H1 (cell line): ENCODE measurements around the gene ASB13. TPM values are rescaled to one million over a fixed set of nuclear protein-coding genes. Genes with fewer than 3 reads are reported as not detected.

Experiments
- CTCF ChIA-PET: fragments of 300-600 bp; sonication (Branson Sonifier 250); formaldehyde crosslinking; loops from one replicate; lab custom pipeline; 2021; ENCODE audit not compliant: partially characterized antibody; lab: Charles Lee
- POLR2A ChIA-PET: fragments of 300-600 bp; sonication (Branson Sonifier 250); formaldehyde crosslinking; loops from one replicate; lab custom pipeline; 2021; ENCODE audit warnings: inconsistent platforms; ENCODE audit not compliant: partially characterized antibody; lab: Charles Lee
- DNase-seq, 2 experiments: peaks; one replicate each; pipeline versions ENCODE4 v3.0.0 to v3.0.0-alpha.2; 2010 to 2022; ENCODE audit warnings: low spot score in 2 of 2, low read depth in 1 of 2, mixed read lengths in 1 of 2
- FAIRE-seq: peaks from 2 replicates; lab custom pipeline; 2011; peaks lifted over from hg19 to GRCh38; lab: Jason Lieb, UNC
- H2AFZ ChIP-seq: 2 replicates; pipeline ENCODE4 v1.8.1; 2012; ENCODE audit warnings: low read length, inconsistent platforms
- H2AK5ac ChIP-seq: 2 replicates; pipeline ENCODE4 v1.6.1; 2013; ENCODE audit warnings: low read depth, low read length
- H2BK120ac ChIP-seq: replicated peaks from 2 replicates; pipeline ENCODE3; 2013; ENCODE audit warnings: low read depth, low read length, inconsistent platforms
- H2BK12ac ChIP-seq: 2 replicates; pipeline ENCODE4 v1.6.1; 2013; ENCODE audit warnings: low read depth, low read length
- H2BK15ac ChIP-seq: 2 replicates; pipeline ENCODE4 v1.6.1; 2013; ENCODE audit warnings: low read length
- H2BK20ac ChIP-seq: 2 replicates; pipeline ENCODE4 v1.6.1; 2013; ENCODE audit warnings: low read length
- H2BK5ac ChIP-seq: 2 replicates; pipeline ENCODE4 v1.6.1; 2013; ENCODE audit warnings: low read depth, low read length
- H3K14ac ChIP-seq: 2 replicates; pipeline ENCODE4 v1.6.1; 2013; ENCODE audit warnings: inconsistent platforms; ENCODE audit not compliant: insufficient read length
- H3K18ac ChIP-seq: 2 replicates; pipeline ENCODE4 v1.6.1; 2013; ENCODE audit warnings: low read length; ENCODE audit errors: extremely low read depth
- H3K23ac ChIP-seq: 2 replicates; pipeline ENCODE4 v1.6.1; 2013; ENCODE audit warnings: inconsistent platforms; ENCODE audit not compliant: insufficient read length
- H3K23me2 ChIP-seq: 2 replicates; pipeline ENCODE4 v1.6.1; 2013; ENCODE audit warnings: low read depth, low read length
- H3K27ac ChIP-seq: 2 replicates; pipeline ENCODE4 v1.6.1; 2011; ENCODE audit warnings: low read depth, low read length, inconsistent platforms
- H3K27me3 ChIP-seq, 4 experiments: replicated peaks in 1 of 4; 1 replicate in 1 of 4; 2 replicates in 3 of 4; pipeline versions ENCODE4 v1.6.1 to v1.8.1; 2011 to 2013; ENCODE audit warnings: low read length in 3 of 4, mild to moderate bottlenecking in 3 of 4, inconsistent platforms in 2 of 4, mixed read lengths in 2 of 4, moderate library complexity in 1 of 4; ENCODE audit not compliant: control insufficient read depth in 3 of 4, insufficient read depth in 3 of 4; ENCODE audit errors: extremely low read depth in 1 of 4
- H3K36me3 ChIP-seq, 4 experiments: 2 replicates each; pipeline versions ENCODE4 v1.6.1 to v1.8.1; 2011 to 2013; ENCODE audit warnings: mild to moderate bottlenecking in 4 of 4, low read length in 3 of 4, moderate library complexity in 2 of 4, control low read depth in 1 of 4, inconsistent platforms in 1 of 4; ENCODE audit not compliant: insufficient read depth in 4 of 4, control insufficient read depth in 2 of 4
- H3K4ac ChIP-seq: replicated peaks from 2 replicates; pipeline ENCODE3; 2013; ENCODE audit warnings: low read length, low read depth, mixed read lengths, inconsistent platforms; ENCODE audit not compliant: insufficient read length
- H3K4me1 ChIP-seq, 4 experiments: replicated peaks in 1 of 4; 1 replicate in 1 of 4; 2 replicates in 3 of 4; pipeline versions ENCODE4 v1.6.1 to v1.8.1; 2011 to 2013; ENCODE audit warnings: low read length in 3 of 4, inconsistent platforms in 2 of 4, mixed read lengths in 1 of 4; ENCODE audit not compliant: insufficient read depth in 4 of 4, control insufficient read depth in 3 of 4
- H3K4me2 ChIP-seq, 2 experiments: 2 replicates each; pipeline versions ENCODE4 v1.6.1 to v1.8.1; 2011 to 2013; ENCODE audit warnings: low read depth in 2 of 2, low read length in 2 of 2, control low read depth in 1 of 2, inconsistent platforms in 1 of 2, mild to moderate bottlenecking in 1 of 2; ENCODE audit not compliant: insufficient read depth in 1 of 2
- H3K4me3 ChIP-seq, 4 experiments: fragments of 200-600, 300-600 bp in 1 of 4; sonication (generic), shearing (Covaris generic), sonication (Bioruptor Twin) in 1 of 4; 2 replicates each; pipeline versions ENCODE4 v1.5.1 to v1.8.1; 2011 to 2016; ENCODE audit warnings: low read length in 4 of 4, low read depth in 3 of 4, control low read depth in 2 of 4, inconsistent platforms in 2 of 4, mild to moderate bottlenecking in 2 of 4, mixed read lengths in 1 of 4, moderate library complexity in 1 of 4; ENCODE audit not compliant: insufficient read depth in 2 of 4; ENCODE audit errors: extremely low read depth in 1 of 4
- H3K56ac ChIP-seq: replicated peaks from 2 replicates; pipeline ENCODE3; 2013; ENCODE audit warnings: low read depth, mild to moderate bottlenecking, mixed read lengths, low read length, inconsistent platforms; ENCODE audit not compliant: insufficient read length
- H3K79me1 ChIP-seq: 2 replicates; pipeline ENCODE4 v1.6.1; 2013; ENCODE audit warnings: low read depth, low read length, control low read depth
- H3K79me2 ChIP-seq, 2 experiments: 2 replicates each; pipeline versions ENCODE4 v1.6.1 to v1.8.1; 2012 to 2013; ENCODE audit warnings: low read length in 2 of 2, mild to moderate bottlenecking in 2 of 2, inconsistent platforms in 1 of 2; ENCODE audit not compliant: insufficient read depth in 2 of 2, control insufficient read depth in 1 of 2
- H3K9ac ChIP-seq, 4 experiments: replicated peaks in 1 of 4; 1 replicate in 1 of 4; 2 replicates in 3 of 4; pipeline versions ENCODE4 v1.6.1 to v1.8.1; 2011 to 2013; ENCODE audit warnings: low read depth in 3 of 4, low read length in 3 of 4, control low read depth in 2 of 4, mild to moderate bottlenecking in 2 of 4, moderate library complexity in 2 of 4, inconsistent platforms in 1 of 4; ENCODE audit errors: extremely low read depth in 1 of 4
- H3K9me3 ChIP-seq, 2 experiments: 2 replicates each; pipeline versions ENCODE4 v1.6.1 to v1.8.1; 2012 to 2013; ENCODE audit warnings: mild to moderate bottlenecking in 2 of 2, moderate library complexity in 2 of 2, control low read depth in 1 of 2, inconsistent platforms in 1 of 2, low read depth in 1 of 2, low read length in 1 of 2, mixed read lengths in 1 of 2; ENCODE audit not compliant: insufficient read depth in 2 of 2
- H4K20me1 ChIP-seq, 2 experiments: replicated peaks in 1 of 2; 2 replicates each; pipeline versions ENCODE3 to v1.8.1; 2011 to 2013; ENCODE audit warnings: inconsistent platforms in 2 of 2, low read length in 2 of 2, mild to moderate bottlenecking in 1 of 2; ENCODE audit not compliant: insufficient read depth in 2 of 2, control insufficient read depth in 1 of 2
- H4K5ac ChIP-seq: 2 replicates; pipeline ENCODE4 v1.6.1; 2013; ENCODE audit warnings: low read length, low read depth, mixed read lengths, inconsistent platforms; ENCODE audit not compliant: insufficient read length
- H4K8ac ChIP-seq: 2 replicates; pipeline ENCODE4 v1.8.0; 2013; ENCODE audit warnings: mild to moderate bottlenecking, moderate library complexity, low read length, inconsistent platforms; ENCODE audit not compliant: insufficient read depth; ENCODE audit errors: extremely low read depth
- H4K91ac ChIP-seq: replicated peaks from 2 replicates; pipeline ENCODE3; 2013; ENCODE audit warnings: low read length, mixed read lengths, inconsistent platforms; ENCODE audit not compliant: insufficient read length
- EP300 ChIP-seq, 2 experiments: IDR thresholded peaks; 1 replicate in 1 of 2; 2 replicates in 1 of 2; pipeline ENCODE4 v1.6.1; 2011 to 2012; ENCODE audit warnings: low read depth in 2 of 2, low read length in 2 of 2, mild to moderate bottlenecking in 2 of 2, borderline replicate concordance in 1 of 2, inconsistent platforms in 1 of 2, moderate library complexity in 1 of 2
- HDAC6 ChIP-seq: IDR thresholded peaks from one replicate; pipeline ENCODE4 v1.7.1; 2012; ENCODE audit warnings: low read depth, mild to moderate bottlenecking, inconsistent platforms, low read length, moderate library complexity
- PHF8 ChIP-seq: fragments of 200-600 bp; sonication (generic); conservative IDR thresholded peaks from 2 replicates; pipeline ENCODE4 v1.7.1; 2012; ENCODE audit warnings: low read depth, mild to moderate bottlenecking, inconsistent platforms, low read length, moderate library complexity
- POU5F1 ChIP-seq: IDR thresholded peaks from 2 replicates; pipeline ENCODE4 v1.6.1; 2011; ENCODE audit warnings: low read depth, mild to moderate bottlenecking, low read length, moderate library complexity
- RAD21 ChIP-seq, 2 experiments: IDR thresholded peaks in 1 of 2; conservative IDR thresholded peaks in 1 of 2; 2 replicates each; pipeline ENCODE4 v1.6.1; 2011; ENCODE audit warnings: low read depth in 2 of 2, low read length in 2 of 2, improper control_type of control experiment in 1 of 2, inconsistent platforms in 1 of 2, mild to moderate bottlenecking in 1 of 2, moderate library complexity in 1 of 2
- RBBP5 ChIP-seq: IDR thresholded peaks from 2 replicates; pipeline ENCODE4 v1.7.1; 2012; ENCODE audit warnings: low read depth, mild to moderate bottlenecking, inconsistent platforms, low read length, moderate library complexity, borderline replicate concordance
- SAP30 ChIP-seq: fragments of 300-600 bp; sonication (generic); IDR thresholded peaks from 2 replicates; pipeline ENCODE4 v1.7.1; 2012; ENCODE audit warnings: low read length, moderate library complexity, mild to moderate bottlenecking, inconsistent platforms; ENCODE audit not compliant: insufficient read depth, insufficient replicate concordance
- SIRT6 ChIP-seq: IDR thresholded peaks from one replicate; pipeline ENCODE4 v1.7.1; 2012; ENCODE audit warnings: low read length, inconsistent platforms
- SP2 ChIP-seq: IDR thresholded peaks from 2 replicates; pipeline ENCODE4 v1.6.1; 2012; ENCODE audit warnings: mild to moderate bottlenecking, low read length, inconsistent platforms
- SUZ12 ChIP-seq: fragments of 200-600 bp; sonication (generic); IDR thresholded peaks from 2 replicates; pipeline ENCODE4 v1.6.1; 2012; ENCODE audit warnings: mild to moderate bottlenecking, inconsistent platforms, low read length, moderate library complexity, mixed read lengths
- TAF7 ChIP-seq: optimal IDR thresholded peaks from 2 replicates; pipeline ENCODE3; 2011; ENCODE audit warnings: low read depth, mild to moderate bottlenecking, inconsistent platforms, low read length, moderate library complexity, borderline replicate concordance
- YY1 ChIP-seq: IDR thresholded peaks from 2 replicates; pipeline ENCODE4 v1.6.1; 2011; ENCODE audit warnings: low read depth, mild to moderate bottlenecking, low read length
- ZNF274 ChIP-seq: IDR thresholded peaks from 2 replicates; pipeline ENCODE4 v1.7.0; 2012; ENCODE audit warnings: low read length, borderline replicate concordance; ENCODE audit errors: extremely low read depth
- WGBS, 2 experiments: shearing (Covaris generic) in 1 of 2; methylation state at CpG; one replicate each; pipeline versions ENCODE4 v1.1.6 to v1.1.7; 2013 to 2015; ENCODE audit warnings: low lambda C conversion rate in 2 of 2, mixed read lengths in 2 of 2, inconsistent platforms in 1 of 2, low coverage in 1 of 2, missing lambda C conversion rate in 1 of 2; ENCODE audit not compliant: insufficient replicate concordance in 2 of 2, insufficient coverage in 1 of 2, insufficient read length in 1 of 2; ENCODE audit errors: extremely low coverage in 1 of 2, missing lambda C conversion rate in 1 of 2; 5-methylcytosine and 5-hydroxymethylcytosine counted together
- polyA plus RNA-seq, 7 experiments: library from polyadenylated mRNA; depleted of rRNA in 3 of 7; stranded (reverse) in 5 of 7; unstranded in 2 of 7; fragments of >200 nt in 5 of 7; fragments of 200-250 nt in 2 of 7; gene quantifications; 1 replicate in 5 of 7; 2 replicates in 1 of 7; 4 replicates in 1 of 7; pipeline versions ENCODE4 v1.2.1 to v1.2.3, GENCODE V29; 2011 to 2013; ENCODE audit warnings: missing spikeins in 2 of 7, mixed read lengths in 2 of 7
- total RNA-seq: library from RNA; stranded (reverse); fragmentation: NEBNext Ultra II Directional; extraction: Animal tissue kit (Norgen Biotek cat#: 25700); gene quantifications from 2 replicates; pipeline ENCODE4 v1.2.1, GENCODE V29; 2021
- TF ChIP-seq, protein P1 (sequence below): IDR thresholded peaks from 2 replicates; pipeline ENCODE4 v1.6.1; 2012; ENCODE audit warnings: inconsistent platforms

The ASB13 gene
- total and polyA plus RNA-seq, 2 of the 8 experiments (the other 6 are each of a cell fraction or from before 2014, with no cell fraction given): 12.3 to 20.2 TPM

DNA sequence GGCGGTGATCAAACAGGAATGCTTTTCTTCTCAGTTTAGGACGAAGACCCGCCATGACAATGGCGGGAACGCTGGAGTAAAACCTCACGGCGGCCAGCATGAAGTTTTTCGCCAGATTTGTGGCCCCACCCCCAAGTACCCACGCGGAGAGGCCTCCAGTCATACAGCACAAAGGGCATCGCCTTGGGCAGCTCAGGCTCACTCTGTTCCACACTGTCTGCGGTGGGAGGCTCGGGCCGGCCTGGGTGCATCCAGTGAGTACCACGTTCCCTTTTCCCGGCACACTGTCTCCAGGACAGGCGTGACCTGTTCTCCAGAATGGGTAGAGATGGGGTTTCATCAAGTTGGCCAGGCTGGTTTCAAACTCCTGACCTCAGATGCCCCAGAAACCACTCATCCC is 27.3 kb downstream of the ASB13 start:
- H3K4ac ChIP-seq: no peak overlapping the region
- no peak overlapping the region for H3K18ac ChIP-seq
- no peak overlapping the region for H2BK15ac ChIP-seq
- no peaks in the 10 kb centered on the region for H3K9me3 ChIP-seq
- no peak overlapping the region for H2BK120ac ChIP-seq
- no peak overlapping the region for H3K27ac ChIP-seq
- H4K20me1 ChIP-seq: no peaks in the 10 kb centered on the region
- H2AFZ ChIP-seq: no peak overlapping the region
- no peak overlapping the region for H4K5ac ChIP-seq
- no peak overlapping the region for H3K56ac ChIP-seq
- no peak overlapping the region for H2BK5ac ChIP-seq
- H3K14ac ChIP-seq: no peak overlapping the region
- H3K27me3 ChIP-seq: no peaks in the 10 kb centered on the region
- no peaks in the 10 kb centered on the region for H3K79me2 ChIP-seq
- H2BK12ac ChIP-seq: no peak overlapping the region
- ChIA-PET CTCF (interaction anchor here (0.6 to 0.9 kb wide), 2 partner anchors 9 to 126 kb away, joined by 3 read pairs; no protein-coding TSS in a partner anchor), POLR2A (no interaction called here)
- H3K79me1 ChIP-seq: no peaks in the 10 kb centered on the region
- no peak overlapping the region for H4K8ac ChIP-seq
- DNase-seq (no peak), FAIRE-seq (no peak)
- no peaks in the 10 kb centered on the region for H3K4me1 ChIP-seq
- no peak overlapping the region for H3K23ac ChIP-seq
- no peak overlapping the region for H3K4me2 ChIP-seq
- H3K4me3 ChIP-seq: no peak overlapping the region
- H4K91ac ChIP-seq: no peak overlapping the region
- no peak overlapping the region for H2AK5ac ChIP-seq
- H3K23me2 ChIP-seq: no peaks in the 10 kb centered on the region
- H2BK20ac ChIP-seq: no peak overlapping the region
- no peak overlapping the region for H3K9ac ChIP-seq
- WGBS, 2 experiments: 91% methylated on average over 17 of the region's 17 CpGs; no CpG with 5 or more reads in 1 of the 2 experiments
- H3K36me3 ChIP-seq: peaks cover 0 to 24% (median 11%) of the 10 kb centered on the region in 4 experiments; a peak in 5 of 8 replicates
- TF ChIP-seq SAP30 (no peak), TAF7 (no peak), HDAC6 (no peak), SIRT6 (no peak), EP300 (IDR thresholded peaks at IDR 0.05; ENCODE audit: borderline replicate concordance in 1 of 2, low read depth in 2 of 2, low read length in 2 of 2) (no peak), POU5F1 (no peak), RAD21 (IDR thresholded peaks at IDR 0.05 in 1 of 2, conservative IDR thresholded peaks at IDR 0.05 in 1 of 2; ENCODE audit: low read depth in 2 of 2, low read length in 2 of 2) (no peak), SUZ12 (no peak), PHF8 (no peak), SP2 (no peak), ZNF274 (no peak), YY1 (no peak), RBBP5 (no peak)
- TF ChIP-seq, protein P1, sequence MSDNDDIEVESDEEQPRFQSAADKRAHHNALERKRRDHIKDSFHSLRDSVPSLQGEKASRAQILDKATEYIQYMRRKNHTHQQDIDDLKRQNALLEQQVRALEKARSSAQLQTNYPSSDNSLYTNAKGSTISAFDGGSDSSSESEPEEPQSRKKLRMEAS: no peak
